KMS-11 (cell line): ENCODE results near the gene GBA3.

ENCODE experiments used
- H2AFZ ChIP-seq: fragments of 200-600 bp; sonication (generic); 2 replicates; pipeline ENCODE4 v1.6.1; 2016; ENCODE audit warnings: antibody characterized with exemption, mixed run types, low read depth
- H3K27ac ChIP-seq: fragments of 200-600 bp; sonication (generic); 2 replicates; pipeline ENCODE4 v1.6.1; 2016; ENCODE audit warnings: mild to moderate bottlenecking, mixed run types
- H3K27me3 ChIP-seq: fragments of 200-600 bp; sonication (generic); 2 replicates; pipeline ENCODE4 v1.6.1; 2017; ENCODE audit warnings: mild to moderate bottlenecking, low read depth, mixed run types, moderate library complexity; ENCODE audit not compliant: insufficient read depth
- H3K36me3 ChIP-seq: fragments of 200-600 bp; sonication (generic); 2 replicates; pipeline ENCODE4 v1.6.1; 2017; ENCODE audit warnings: mild to moderate bottlenecking, mixed run types; ENCODE audit not compliant: insufficient read depth
- H3K4me1 ChIP-seq: fragments of 200-600 bp; sonication (generic); 2 replicates; pipeline ENCODE4 v1.6.1; 2016; ENCODE audit warnings: mild to moderate bottlenecking, low read depth, mixed run types; ENCODE audit not compliant: poor library complexity, severe bottlenecking
- H3K4me2 ChIP-seq: fragments of 200-600 bp; sonication (generic); 2 replicates; pipeline ENCODE4 v1.7.0; 2016; ENCODE audit warnings: mild to moderate bottlenecking, mixed run types
- H3K4me3 ChIP-seq: fragments of 200-600 bp; sonication (generic); IDR thresholded peaks from 2 replicates; pipeline ENCODE4 v1.6.1; 2017; ENCODE audit warnings: low read depth, low read length, mixed read lengths; ENCODE audit not compliant: insufficient read depth
- H3K79me2 ChIP-seq: fragments of 200-600 bp; sonication (generic); 2 replicates; pipeline ENCODE4 v1.6.1; 2016; ENCODE audit warnings: low read depth, mixed run types; ENCODE audit not compliant: insufficient read depth
- H3K9ac ChIP-seq: fragments of 200-600 bp; sonication (generic); 2 replicates; pipeline ENCODE4 v1.6.1; 2016; ENCODE audit warnings: mild to moderate bottlenecking, mixed run types
- H4K20me1 ChIP-seq: fragments of 200-600 bp; sonication (generic); 2 replicates; pipeline ENCODE4 v1.6.1; 2016; ENCODE audit warnings: mild to moderate bottlenecking, mixed run types; ENCODE audit not compliant: insufficient read depth
- TF ChIP-seq, protein P1 (sequence below): fragments of 200-600 bp; sonication (generic); conservative IDR thresholded peaks from 2 replicates; pipeline ENCODE4 v1.6.1; 2017; ENCODE audit warnings: low read depth, mild to moderate bottlenecking, antibody characterized with exemption, low read length, moderate library complexity, mixed read lengths

The GBA3 gene

DNA sequence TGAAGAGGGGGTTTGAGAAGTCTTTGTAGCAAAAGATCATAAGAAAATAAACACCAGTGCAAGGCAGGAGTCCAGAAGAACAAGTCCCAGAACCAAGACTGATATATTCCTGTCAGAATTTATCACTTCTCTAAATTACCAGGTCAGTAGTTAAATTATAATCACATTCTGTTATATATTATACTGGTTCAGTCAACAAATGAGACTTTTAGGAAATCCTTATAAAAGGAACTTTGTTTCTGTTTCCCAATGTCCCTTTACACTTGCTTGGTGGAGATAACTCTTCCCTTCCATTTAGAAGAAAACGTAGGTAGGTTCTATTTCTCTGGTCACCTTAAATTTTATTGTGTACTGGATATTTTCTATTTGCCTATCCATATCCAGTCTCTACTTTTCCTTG lies 21.1 kb downstream of the GBA3 start:
- TF ChIP-seq, protein P1, sequence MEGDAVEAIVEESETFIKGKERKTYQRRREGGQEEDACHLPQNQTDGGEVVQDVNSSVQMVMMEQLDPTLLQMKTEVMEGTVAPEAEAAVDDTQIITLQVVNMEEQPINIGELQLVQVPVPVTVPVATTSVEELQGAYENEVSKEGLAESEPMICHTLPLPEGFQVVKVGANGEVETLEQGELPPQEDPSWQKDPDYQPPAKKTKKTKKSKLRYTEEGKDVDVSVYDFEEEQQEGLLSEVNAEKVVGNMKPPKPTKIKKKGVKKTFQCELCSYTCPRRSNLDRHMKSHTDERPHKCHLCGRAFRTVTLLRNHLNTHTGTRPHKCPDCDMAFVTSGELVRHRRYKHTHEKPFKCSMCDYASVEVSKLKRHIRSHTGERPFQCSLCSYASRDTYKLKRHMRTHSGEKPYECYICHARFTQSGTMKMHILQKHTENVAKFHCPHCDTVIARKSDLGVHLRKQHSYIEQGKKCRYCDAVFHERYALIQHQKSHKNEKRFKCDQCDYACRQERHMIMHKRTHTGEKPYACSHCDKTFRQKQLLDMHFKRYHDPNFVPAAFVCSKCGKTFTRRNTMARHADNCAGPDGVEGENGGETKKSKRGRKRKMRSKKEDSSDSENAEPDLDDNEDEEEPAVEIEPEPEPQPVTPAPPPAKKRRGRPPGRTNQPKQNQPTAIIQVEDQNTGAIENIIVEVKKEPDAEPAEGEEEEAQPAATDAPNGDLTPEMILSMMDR: no peak
- Histone ChIP-seq H4K20me1 (no peaks in the 10 kb centered on the region), H3K4me3 (no peak overlapping the region), H3K79me2 (no peaks in the 10 kb centered on the region), H3K36me3 (no peaks in the 10 kb centered on the region), H3K9ac (no peak overlapping the region), H3K4me1 (no peaks in the 10 kb centered on the region), H2AFZ (no peak overlapping the region), H3K27ac (no peak overlapping the region), H3K4me2 (no peak overlapping the region), H3K27me3 (no peaks in the 10 kb centered on the region)

DNA sequence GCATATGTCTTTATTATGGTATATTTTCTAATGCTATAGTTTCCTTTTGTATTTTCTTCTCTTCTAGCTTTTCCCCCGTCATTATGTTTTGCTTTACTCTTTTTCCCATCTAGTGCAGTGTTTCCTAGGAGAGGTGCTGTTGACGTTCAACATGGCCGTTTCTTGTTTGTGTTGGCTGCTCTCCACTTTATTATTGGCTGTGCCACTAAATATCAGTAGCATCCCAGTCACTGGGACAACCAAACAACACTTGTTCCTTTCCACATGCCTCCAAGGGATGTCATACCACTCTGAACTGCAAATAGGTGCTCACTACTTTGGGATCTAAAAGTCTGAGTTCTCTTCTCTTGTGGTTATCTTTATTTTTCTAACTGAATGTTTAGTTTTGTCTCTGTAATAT lies 26.5 kb downstream of the GBA3 start:
- no peaks in the 10 kb centered on the region for H3K27me3 ChIP-seq
- H3K9ac ChIP-seq: no peak overlapping the region
- H3K4me3 ChIP-seq: no peak overlapping the region
- TF ChIP-seq, protein P1: no peak
- no peaks in the 10 kb centered on the region for H4K20me1 ChIP-seq
- H3K36me3 ChIP-seq: no peaks in the 10 kb centered on the region
- no peaks in the 10 kb centered on the region for H3K79me2 ChIP-seq
- H3K4me2 ChIP-seq: no peak overlapping the region
- H3K27ac ChIP-seq: no peak overlapping the region
- no peaks in the 10 kb centered on the region for H3K4me1 ChIP-seq
- H2AFZ ChIP-seq: no peak overlapping the region

DNA sequence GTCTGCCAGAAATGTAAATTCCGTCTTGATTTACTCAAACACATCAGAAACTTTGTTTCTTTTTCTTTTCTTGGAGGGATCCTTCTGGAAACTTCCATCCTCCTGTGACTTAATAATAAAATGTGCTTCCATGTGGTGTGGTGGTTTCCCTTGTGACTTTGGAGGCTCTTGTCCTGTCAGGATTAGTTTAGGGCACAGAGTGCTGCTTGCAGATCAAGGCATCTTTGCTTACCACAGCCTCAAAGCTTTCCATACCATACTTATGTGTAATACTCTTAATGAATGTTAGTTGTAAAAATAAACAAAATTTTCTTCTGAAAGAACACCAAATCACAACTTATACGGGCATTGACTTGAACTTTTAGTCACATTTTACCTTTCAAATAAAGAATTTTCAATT lies 27.4 kb downstream of the GBA3 start:
- Histone ChIP-seq H3K79me2 (no peaks in the 10 kb centered on the region), H3K27ac (no peak overlapping the region), H3K4me1 (no peaks in the 10 kb centered on the region), H3K4me3 (no peak overlapping the region), H3K36me3 (no peaks in the 10 kb centered on the region), H3K9ac (no peak overlapping the region), H3K4me2 (no peak overlapping the region), H4K20me1 (no peaks in the 10 kb centered on the region), H3K27me3 (no peaks in the 10 kb centered on the region), H2AFZ (no peak overlapping the region)
- TF ChIP-seq, protein P1: no peak

DNA sequence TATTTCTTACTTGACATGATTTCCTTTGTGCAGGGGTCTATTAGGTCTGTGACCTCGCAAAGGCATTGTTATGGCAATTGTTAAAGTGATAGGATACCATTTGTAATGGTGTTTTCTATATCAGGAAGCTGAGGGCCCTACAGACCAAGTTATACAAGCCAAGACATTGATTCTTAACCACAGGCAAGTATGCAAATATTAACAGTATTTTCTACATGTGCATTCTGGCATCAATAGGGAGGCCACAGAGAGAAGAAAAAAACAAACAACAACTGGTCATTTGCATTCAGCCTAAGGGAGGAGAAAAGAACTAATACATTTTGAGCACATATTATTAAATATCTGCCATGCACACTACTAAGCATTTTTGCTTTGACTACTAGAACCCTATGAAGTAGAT lies 28.5 kb downstream of the GBA3 start:
- no peak overlapping the region for H3K9ac ChIP-seq
- H3K27me3 ChIP-seq: no peaks in the 10 kb centered on the region
- TF ChIP-seq, protein P1: no peak
- H3K79me2 ChIP-seq: no peaks in the 10 kb centered on the region
- no peak overlapping the region for H2AFZ ChIP-seq
- H3K4me3 ChIP-seq: no peak overlapping the region
- H3K27ac ChIP-seq: no peak overlapping the region
- no peak overlapping the region for H3K4me2 ChIP-seq
- H3K4me1 ChIP-seq: no peaks in the 10 kb centered on the region
- H3K36me3 ChIP-seq: no peaks in the 10 kb centered on the region
- no peaks in the 10 kb centered on the region for H4K20me1 ChIP-seq

DNA sequence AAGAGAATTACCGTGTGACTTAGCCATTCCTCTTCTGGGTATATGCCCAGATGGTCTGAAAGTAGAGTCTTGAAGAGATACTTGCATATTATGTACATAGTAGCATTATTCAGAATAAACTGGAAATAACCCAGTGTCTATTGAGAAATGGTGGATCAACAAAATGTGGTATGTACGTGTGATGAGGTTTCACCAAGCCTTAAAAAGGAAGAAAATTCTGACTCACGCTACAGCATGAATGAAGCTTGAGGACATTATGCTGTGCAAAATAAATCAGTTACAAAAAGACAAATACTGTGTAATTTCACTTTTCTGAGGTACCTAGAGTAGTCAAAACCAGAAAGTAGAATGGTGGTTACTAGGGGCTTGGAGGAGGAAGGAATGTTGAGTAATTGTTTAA lies 37.3 kb downstream of the GBA3 start:
- no peaks in the 10 kb centered on the region for H3K27me3 ChIP-seq
- H3K36me3 ChIP-seq: no peaks in the 10 kb centered on the region
- no peaks in the 10 kb centered on the region for H3K4me1 ChIP-seq
- no peak overlapping the region for H2AFZ ChIP-seq
- no peak overlapping the region for H3K9ac ChIP-seq
- no peaks in the 10 kb centered on the region for H4K20me1 ChIP-seq
- no peak overlapping the region for H3K27ac ChIP-seq
- H3K4me2 ChIP-seq: no peak overlapping the region
- H3K79me2 ChIP-seq: no peaks in the 10 kb centered on the region
- no peak overlapping the region for H3K4me3 ChIP-seq
- TF ChIP-seq, protein P1: no peak
